RPMI7951 (cell line): ENCODE results near the gene SPATA33. TPM values are rescaled to one million over a fixed set of nuclear protein-coding genes. Genes with fewer than 3 reads are reported as not detected.
"Not testable (repeated sequence)": the region's sequence is repeated elsewhere in the genome, so short reads cannot be mapped to it uniquely, and the experiment has no call there.

Experiments used
- DNase-seq: peaks from one replicate; pipeline ENCODE4 v3.0.0-alpha.2; 2012; ENCODE audit warnings: low read depth
- total RNA-seq: library from RNA; depleted of rRNA; stranded (reverse); fragments of >200 nt; shearing (Covaris generic); gene quantifications from 2 replicates; pipeline ENCODE4 v1.2.3, GENCODE V29; 2014

SPATA33 gene
- total RNA-seq, 1 experiment from 2014 or later, result 5.5 TPM

- not testable (repeated sequence) for DNase-seq
These were observed 6.6 kb downstream of the SPATA33 start for GRCh38 chr16:89664238-89664637.

- peak; percentile 61 for DNase-seq
These were observed 9.4 kb downstream of the SPATA33 start for GRCh38 chr16:89667000-89667399.

DNA sequence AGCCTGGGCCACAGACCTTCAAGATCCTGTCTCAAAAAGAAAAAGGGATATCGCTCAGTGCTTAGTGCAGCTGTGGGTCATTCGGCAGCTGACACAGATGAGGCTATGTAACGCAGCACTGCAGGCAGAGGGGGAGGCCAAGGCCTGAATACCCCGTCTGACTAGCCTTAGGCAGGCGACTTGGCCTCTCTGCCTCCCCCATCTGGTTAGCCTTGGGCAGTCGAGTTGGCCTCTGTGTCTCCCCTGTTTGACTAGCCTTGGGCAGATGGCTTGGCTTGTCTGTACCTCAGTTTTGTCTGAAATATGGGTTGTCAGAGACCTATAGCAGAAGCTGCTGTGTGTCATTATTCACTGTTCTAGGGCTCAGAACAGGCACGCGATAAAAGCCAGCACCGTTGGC is 10.0 kb downstream of the SPATA33 start:
- no peak for DNase-seq

DNA sequence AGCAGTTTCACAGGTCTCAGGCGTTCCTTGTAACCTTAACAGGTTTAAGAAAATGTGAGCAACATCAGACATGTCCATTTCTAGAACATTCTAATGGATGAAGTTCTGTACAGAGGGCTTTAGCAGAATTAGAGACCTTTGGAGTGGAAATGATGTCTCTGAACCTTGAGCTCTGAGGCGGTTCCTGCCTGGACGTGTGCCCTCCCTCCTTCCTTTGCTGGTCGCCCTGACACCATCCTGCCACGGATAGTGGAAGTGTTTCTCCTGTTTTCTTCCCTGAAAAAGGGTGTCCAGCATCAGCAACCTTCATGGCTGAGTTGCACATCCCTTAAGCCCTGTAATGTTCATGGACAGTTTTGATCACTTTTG is 11.1 kb downstream of the SPATA33 start:
- DNase-seq, result no peak

DNA sequence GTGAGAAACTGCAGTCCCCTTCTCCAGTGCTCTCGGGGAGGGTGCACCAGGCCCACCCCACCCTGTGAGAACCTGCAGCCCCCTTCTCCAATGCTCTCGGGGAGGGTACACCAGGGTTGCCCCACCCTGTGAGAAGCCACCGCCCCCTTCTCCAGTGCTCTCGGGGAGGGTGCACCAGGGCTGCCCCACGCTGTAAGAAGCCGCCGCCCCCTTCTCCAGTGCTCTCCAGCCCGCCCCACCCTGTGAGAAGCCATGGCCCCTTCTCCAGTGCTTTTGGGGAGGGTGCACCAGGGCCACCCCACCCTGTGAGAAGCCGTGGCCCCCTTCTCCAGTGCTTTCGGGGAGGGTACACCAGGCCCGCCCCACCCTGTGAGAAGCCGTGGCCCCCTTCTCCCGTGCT is 12.1 kb downstream of the SPATA33 start:
- DNase-seq, result no peak

DNA sequence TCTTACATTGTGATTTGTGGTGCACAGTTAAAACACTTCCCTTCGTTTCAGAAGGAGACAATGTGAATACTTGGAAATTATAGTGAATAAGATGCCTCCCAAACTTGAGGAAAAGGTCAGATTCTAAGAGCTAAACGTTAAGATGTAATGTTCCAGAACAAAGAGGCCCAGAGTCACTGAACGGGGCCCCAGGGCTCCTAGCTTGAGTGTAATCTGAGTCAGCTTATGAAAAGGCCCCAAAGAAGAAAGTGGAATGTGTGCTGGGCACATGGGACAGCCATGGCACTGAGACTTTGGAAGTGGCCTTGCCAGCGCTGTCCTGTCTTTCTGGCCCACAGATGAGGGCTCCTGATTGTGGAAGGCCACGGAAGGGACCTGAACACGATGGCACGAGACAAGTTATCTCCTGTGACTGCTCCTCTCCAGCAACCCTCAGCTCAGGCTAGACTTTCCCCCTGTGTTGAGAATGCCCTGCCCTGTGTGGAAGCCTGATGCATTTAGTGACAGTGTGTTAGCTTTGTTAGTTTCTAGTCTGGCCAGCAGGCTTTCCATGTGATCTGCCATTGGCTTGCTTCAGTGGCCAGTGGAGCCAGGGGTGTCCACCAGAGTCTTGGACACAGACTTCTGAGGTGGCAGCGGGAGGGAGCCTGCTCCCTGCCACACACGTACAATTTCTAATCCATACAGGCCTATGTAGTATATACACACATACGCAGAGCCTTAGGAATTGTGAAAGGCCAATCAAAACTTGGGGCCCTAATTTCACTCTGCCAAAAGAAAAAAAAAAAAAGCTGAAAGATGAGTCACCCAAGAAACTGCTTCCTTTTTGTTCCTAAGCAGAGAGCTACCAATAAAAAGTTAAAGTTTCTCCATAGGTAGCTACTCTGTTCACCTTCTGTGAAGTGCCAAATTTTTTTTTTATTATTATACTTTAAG is 13.1 kb downstream of the SPATA33 start:
- peak; percentile 52 for DNase-seq

DNA sequence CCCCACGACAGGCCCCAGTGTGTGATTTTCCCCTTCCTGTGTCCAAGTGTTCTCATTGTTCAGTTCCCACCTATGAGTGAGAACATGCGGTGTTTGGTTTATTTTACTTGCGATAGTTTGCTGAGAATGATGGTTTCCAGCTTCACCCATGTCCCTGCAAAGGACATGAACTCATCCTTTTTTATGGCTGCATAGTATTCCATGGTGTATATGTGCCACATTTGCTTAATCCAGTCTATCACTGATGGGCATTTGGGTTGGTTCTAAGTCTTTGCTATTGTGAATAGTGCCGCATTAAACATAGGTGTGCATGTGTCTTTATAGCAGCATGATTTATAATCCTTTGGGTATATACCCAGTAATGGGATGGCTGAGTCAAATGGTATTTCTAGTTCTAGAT is 13.9 kb downstream of the SPATA33 start:
- not testable (repeated sequence) for DNase-seq

- no peak for DNase-seq
These were observed 14.7 kb downstream of the SPATA33 start for GRCh38 chr16:89672177-89672941.

- no peak for DNase-seq
These were observed 20.6 kb downstream of the SPATA33 start for GRCh38 chr16:89678258-89678657.

- no peak for DNase-seq
These were observed 28.3 kb downstream of the SPATA33 start for GRCh38 chr16:89685916-89686315.

- peak; percentile 83 for DNase-seq
These were observed 29.0 kb downstream of the SPATA33 start, which contains the start of gene CDK10 for GRCh38 chr16:89686520-89687091. TSS of gene CDK10 (plus strand) at chr16:89686689. CDS start at chr16:89686711, 22 bp downstream.

- peak; percentile 50 for DNase-seq
These were observed 29.7 kb downstream of the SPATA33 start for GRCh38 chr16:89687092-89687940.

- no peak for DNase-seq
These were observed 30.8 kb downstream of the SPATA33 start for GRCh38 chr16:89688395-89688794.

DNA sequence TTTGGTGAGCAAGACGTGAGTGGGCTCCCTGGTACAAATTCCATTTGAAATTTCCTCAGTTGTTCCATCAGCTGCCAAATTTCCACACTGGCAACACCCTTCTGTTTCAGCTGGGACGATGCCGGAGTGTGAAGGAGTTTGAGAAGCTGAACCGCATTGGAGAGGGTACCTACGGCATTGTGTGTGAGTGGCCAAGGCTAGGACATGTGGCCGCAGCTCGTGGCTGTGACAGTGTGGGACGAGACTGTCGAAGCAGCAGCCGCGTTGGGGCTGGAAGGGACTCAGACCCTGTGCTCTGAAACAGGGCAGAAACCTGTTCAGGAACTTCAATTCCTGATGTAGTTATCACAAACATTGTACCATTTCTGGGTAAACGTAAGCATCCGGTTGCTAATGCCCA is 31.5 kb downstream of the SPATA33 start:
- DNase-seq, result no peak

DNA sequence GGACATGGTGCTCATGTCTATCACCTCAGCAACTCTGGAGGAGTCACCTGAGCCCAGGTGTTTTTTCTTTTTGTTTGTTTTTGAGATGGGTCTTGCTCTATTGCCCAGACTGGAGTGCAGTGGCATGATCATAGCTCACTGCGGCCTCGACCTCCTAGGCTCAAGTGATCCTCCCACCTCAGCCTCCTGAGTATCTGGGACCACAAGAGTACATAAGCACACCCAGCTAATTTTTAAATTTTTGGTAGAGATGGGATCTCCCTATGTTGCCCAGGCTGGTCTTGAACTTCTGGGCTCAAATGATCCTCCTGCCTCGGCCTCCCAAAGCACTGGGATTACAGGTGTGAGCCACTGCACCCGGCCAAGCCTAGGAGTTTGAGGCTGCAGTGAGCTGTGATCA is 32.0 kb downstream of the SPATA33 start:
- DNase-seq, result not testable (repeated sequence)

DNA sequence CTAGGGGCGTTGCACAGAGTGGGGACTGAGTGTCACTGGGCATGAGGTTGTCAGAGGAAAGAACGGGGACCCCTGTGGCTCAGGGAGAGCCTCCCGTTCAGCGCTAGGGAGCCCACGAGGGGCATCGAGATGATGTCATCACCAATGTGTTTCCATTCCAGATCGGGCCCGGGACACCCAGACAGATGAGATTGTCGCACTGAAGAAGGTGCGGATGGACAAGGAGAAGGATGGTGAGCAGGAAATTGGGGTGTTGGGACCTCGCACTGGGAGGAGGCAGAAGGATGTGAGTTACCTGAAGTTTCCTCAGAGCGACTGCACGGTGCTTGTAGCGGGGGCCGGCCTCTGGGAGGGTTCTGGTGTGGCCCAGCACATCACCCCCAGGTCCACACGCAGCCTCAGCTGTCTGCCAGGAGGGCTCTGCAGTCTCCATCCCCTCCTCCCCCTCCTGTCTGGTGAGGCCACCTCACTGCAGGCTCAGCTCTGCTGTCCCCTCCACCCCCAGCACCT is 32.8 kb downstream of the SPATA33 start:
- DNase-seq, result no peak

DNA sequence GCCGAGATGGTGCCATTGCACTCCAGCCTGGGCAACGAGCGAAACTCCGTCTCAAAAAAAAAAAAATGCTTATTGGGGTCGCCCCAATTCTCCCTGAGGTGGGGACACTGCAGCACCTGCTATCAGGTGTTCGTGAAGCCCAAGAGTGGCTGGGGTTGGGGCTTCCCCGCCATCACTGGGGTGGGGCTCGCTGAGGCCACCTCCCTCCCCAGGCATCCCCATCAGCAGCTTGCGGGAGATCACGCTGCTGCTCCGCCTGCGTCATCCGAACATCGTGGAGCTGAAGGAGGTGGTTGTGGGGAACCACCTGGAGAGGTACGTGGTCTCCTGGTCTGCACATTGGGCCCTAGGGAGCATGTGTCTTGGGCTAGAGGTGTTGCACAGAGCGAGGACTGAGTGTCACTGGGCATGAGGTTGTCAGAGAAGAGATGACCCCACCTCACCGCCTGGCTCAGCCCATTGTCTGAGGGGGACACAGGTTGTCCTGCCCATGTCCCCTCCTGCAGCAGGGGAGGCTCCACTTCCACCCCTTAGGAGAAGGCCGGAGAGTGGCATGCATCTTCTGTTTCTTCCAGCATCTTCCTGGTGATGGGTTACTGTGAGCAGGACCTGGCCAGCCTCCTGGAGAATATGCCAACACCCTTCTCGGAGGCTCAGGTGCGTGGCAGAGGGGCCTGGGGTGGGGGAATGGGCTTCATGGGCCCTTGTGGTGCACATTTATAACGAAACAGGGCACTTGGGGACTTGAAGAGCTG is 33.8 kb downstream of the SPATA33 start:
- DNase-seq, result no peak

- no peak for DNase-seq
These were observed 34.4 kb downstream of the SPATA33 start for GRCh38 chr16:89691986-89692569.

- no peak for DNase-seq
These were observed 35.7 kb downstream of the SPATA33 start for GRCh38 chr16:89693289-89693731.
